H9 (cell line): ENCODE measurements around the gene LYSMD3. TPM values are rescaled to one million over a fixed set of nuclear protein-coding genes. Genes with fewer than 3 reads are reported as not detected.
A peak's percentile ranks its signal among the peaks of the same experiment; 100 is the strongest.

ENCODE experiments used
- DNase-seq: peaks from one replicate; pipeline ENCODE4 v3.0.0-alpha.2; 2017
- H2AFZ ChIP-seq: one replicate; pipeline ENCODE4 v1.6.1; 2013; ENCODE audit warnings: mild to moderate bottlenecking, low read length, control low read depth, moderate library complexity
- H2AK5ac ChIP-seq: 2 replicates; pipeline ENCODE4 v1.6.1; 2013; ENCODE audit warnings: low read length, control low read depth, mixed read lengths; ENCODE audit not compliant: insufficient read length
- H2BK120ac ChIP-seq: one replicate; pipeline ENCODE4 v1.6.1; 2013; ENCODE audit warnings: low read depth, mild to moderate bottlenecking, low read length, control low read depth, inconsistent platforms; ENCODE audit not compliant: poor library complexity, severe bottlenecking
- H2BK12ac ChIP-seq: 2 replicates; pipeline ENCODE4 v1.6.1; 2013; ENCODE audit warnings: low read length, control low read depth, mixed read lengths, low read depth; ENCODE audit not compliant: insufficient read length
- H2BK15ac ChIP-seq: 2 replicates; pipeline ENCODE4 v1.6.1; 2013; ENCODE audit warnings: low read depth, low read length, control low read depth
- H2BK20ac ChIP-seq: one replicate; pipeline ENCODE4 v1.6.1; 2013; ENCODE audit warnings: low read depth, mild to moderate bottlenecking, low read length, control low read depth, inconsistent platforms; ENCODE audit not compliant: poor library complexity, severe bottlenecking
- H2BK5ac ChIP-seq: 2 replicates; pipeline ENCODE4 v1.6.1; 2013; ENCODE audit warnings: low read length, control low read depth, mixed read lengths; ENCODE audit not compliant: insufficient read length
- H3K14ac ChIP-seq: 2 replicates; pipeline ENCODE4 v1.6.1; 2013; ENCODE audit warnings: low read length, control low read depth; ENCODE audit not compliant: insufficient read depth
- H3K18ac ChIP-seq: 2 replicates; pipeline ENCODE4 v1.6.1; 2013; ENCODE audit warnings: low read depth, mild to moderate bottlenecking, mixed read lengths, low read length, control low read depth; ENCODE audit not compliant: insufficient read length
- H3K23ac ChIP-seq: 2 replicates; pipeline ENCODE4 v1.6.1; 2013; ENCODE audit warnings: low read length, control low read depth, mixed read lengths, low read depth; ENCODE audit not compliant: insufficient read length
- H3K23me2 ChIP-seq: 2 replicates; pipeline ENCODE4 v1.6.1; 2013; ENCODE audit warnings: low read depth, mild to moderate bottlenecking, mixed read lengths, low read length, control low read depth; ENCODE audit not compliant: insufficient read length, poor library complexity, severe bottlenecking
- H3K27ac ChIP-seq: 2 replicates; pipeline ENCODE4 v1.5.1; 2013; ENCODE audit warnings: low read length, control low read depth, mixed read lengths, low read depth; ENCODE audit not compliant: insufficient read length
- H3K27me3 ChIP-seq: 2 replicates; pipeline ENCODE4 v1.6.1; 2013; ENCODE audit warnings: low read length, control low read depth, inconsistent platforms; ENCODE audit not compliant: insufficient read depth
- H3K4ac ChIP-seq: 2 replicates; pipeline ENCODE4 v1.6.1; 2013; ENCODE audit warnings: low read depth, mild to moderate bottlenecking, control low read depth, inconsistent platforms, low read length, moderate library complexity
- H3K4me1 ChIP-seq: 2 replicates; pipeline ENCODE4 v1.6.1; 2013; ENCODE audit warnings: low read length, control low read depth, inconsistent platforms; ENCODE audit not compliant: insufficient read depth
- H3K4me2 ChIP-seq: 2 replicates; pipeline ENCODE4 v1.6.1; 2013; ENCODE audit warnings: low read length, control low read depth, mixed read lengths; ENCODE audit not compliant: insufficient read length, insufficient read depth
- H3K56ac ChIP-seq: 2 replicates; pipeline ENCODE4 v1.6.1; 2013; ENCODE audit warnings: low read depth, mild to moderate bottlenecking, mixed read lengths, low read length, control low read depth; ENCODE audit not compliant: insufficient read length
- H3K79me1 ChIP-seq: 2 replicates; pipeline ENCODE4 v1.6.1; 2013; ENCODE audit warnings: low read depth, mild to moderate bottlenecking, moderate library complexity, low read length, control low read depth, inconsistent platforms; ENCODE audit not compliant: insufficient read depth, poor library complexity, severe bottlenecking
- H3K79me2 ChIP-seq: 2 replicates; pipeline ENCODE4 v1.6.1; 2013; ENCODE audit warnings: low read length, control low read depth, inconsistent platforms; ENCODE audit not compliant: insufficient read depth
- H3K9ac ChIP-seq: 2 replicates; pipeline ENCODE4 v1.6.1; 2013; ENCODE audit warnings: low read length, control low read depth, mixed read lengths; ENCODE audit not compliant: insufficient read length; ENCODE audit errors: extremely low read depth
- H3K9me3 ChIP-seq: one replicate; pipeline ENCODE4 v1.6.1; 2013; ENCODE audit warnings: low read depth, low read length, inconsistent platforms; ENCODE audit not compliant: control insufficient read depth
- H3T11ph ChIP-seq: one replicate; pipeline ENCODE4 v1.6.1; 2013; ENCODE audit warnings: mild to moderate bottlenecking, low read length, control low read depth, inconsistent platforms
- H4K20me1 ChIP-seq: one replicate; pipeline ENCODE4 v1.6.1; 2013; ENCODE audit not compliant: control insufficient read depth, insufficient read length, insufficient read depth
- H4K5ac ChIP-seq: 2 replicates; pipeline ENCODE4 v1.6.1; 2013; ENCODE audit warnings: low read depth, mild to moderate bottlenecking, mixed read lengths, low read length, control low read depth; ENCODE audit not compliant: insufficient read length
- H4K8ac ChIP-seq: replicated peaks from 2 replicates; pipeline ENCODE4 v1.6.1; 2013; ENCODE audit warnings: low read length, control low read depth, mixed read lengths, low read depth; ENCODE audit not compliant: insufficient read length
- H4K91ac ChIP-seq: 2 replicates; pipeline ENCODE4 v1.6.1; 2013; ENCODE audit warnings: low read depth, mild to moderate bottlenecking, moderate library complexity, mixed read lengths, low read length, control low read depth; ENCODE audit not compliant: insufficient read length
- H3K27ac Mint-ChIP-seq, 3 experiments: 2 replicates in 2 of 3; 3 replicates in 1 of 3; pipeline ENCODE4 v1.8.0; 2020 to 2021; ENCODE audit warnings: mixed read lengths in 3 of 3, mild to moderate bottlenecking in 1 of 3, moderate library complexity in 1 of 3
- H3K27me3 Mint-ChIP-seq: 2 replicates; pipeline ENCODE4 v1.8.0; 2021; ENCODE audit warnings: low read depth, mild to moderate bottlenecking, moderate library complexity, mixed read lengths
- H3K36me3 Mint-ChIP-seq, 3 experiments: 2 replicates in 2 of 3; 3 replicates in 1 of 3; pipeline ENCODE4 v1.8.0; 2020 to 2021; ENCODE audit warnings: low read depth in 3 of 3, mixed read lengths in 3 of 3; ENCODE audit not compliant: insufficient read depth in 1 of 3
- H3K4me1 Mint-ChIP-seq, 2 experiments: 2 replicates each; pipeline ENCODE4 v1.8.0; 2020; ENCODE audit warnings: mixed read lengths in 2 of 2
- H3K4me3 Mint-ChIP-seq, 2 experiments: 2 replicates in 1 of 2; 3 replicates in 1 of 2; pipeline ENCODE4 v1.8.0; 2020 to 2021; ENCODE audit warnings: mild to moderate bottlenecking in 2 of 2, mixed read lengths in 2 of 2, moderate library complexity in 1 of 2
- H3K9me3 Mint-ChIP-seq, 2 experiments: 2 replicates in 1 of 2; 3 replicates in 1 of 2; pipeline ENCODE4 v1.8.0; 2020; ENCODE audit warnings: mild to moderate bottlenecking in 2 of 2, mixed read lengths in 2 of 2, moderate library complexity in 1 of 2
- CTCF ChIP-seq: fragments of 200-600 bp; sonication (generic); conservative IDR thresholded peaks from 3 replicates; pipeline ENCODE4 v1.8.0; 2021; ENCODE audit warnings: antibody characterized with exemption, mild to moderate bottlenecking
- WGBS: extraction: QIAGEN DNeasy Blood & Tissue Kit; methylation state at CpG from one replicate; pipeline ENCODE4 v1.1.7; 2013; ENCODE audit warnings: missing lambda C conversion rate, low lambda C conversion rate, mixed read lengths; ENCODE audit not compliant: insufficient read length; ENCODE audit errors: extremely low coverage; 5-methylcytosine and 5-hydroxymethylcytosine counted together
- total RNA-seq: library from RNA; stranded (reverse); gene quantifications from 2 replicates; pipeline ENCODE4 v1.2.1, GENCODE V29; 2021

Gene LYSMD3
- total RNA-seq, 1 experiment from 2014 or later = 14.0 TPM

DNA sequence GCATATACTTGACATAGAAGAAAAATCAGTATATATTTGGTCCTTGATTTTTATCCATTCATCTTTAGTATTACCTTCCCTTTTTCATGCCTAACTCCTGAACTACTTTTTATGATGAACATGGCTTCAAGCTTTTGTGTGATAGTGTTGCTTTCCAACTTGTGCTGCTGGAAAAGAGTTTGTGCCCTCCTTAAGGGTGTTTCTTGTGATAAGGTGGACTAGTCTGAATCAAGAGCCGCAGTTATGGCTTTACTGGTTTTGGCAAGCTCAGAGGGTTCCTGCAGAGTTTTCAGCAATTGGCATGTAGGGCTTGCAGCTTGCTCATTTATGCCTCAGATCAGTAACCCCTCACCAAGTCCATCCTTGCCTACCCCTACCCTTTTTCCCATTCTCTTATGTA, 34.2 kb downstream of the LYSMD3 start:
- Mint-ChIP-seq H3K9me3 (no peaks in the 10 kb centered on the region), H3K4me3 (no peak overlapping the region), H3K27ac (peak overlapping the region in 2 of 3 experiments; percentile 48 to 74; a peak in 2 of 7 replicates), H3K4me1 (no peaks in the 10 kb centered on the region), H3K36me3 (peaks cover 48 to 68% (median 49%) of the 10 kb centered on the region in 3 experiments), H3K27me3 (no peaks in the 10 kb centered on the region)
- H3K27me3 ChIP-seq = no peaks in the 10 kb centered on the region
- no peak overlapping the region for H3T11ph ChIP-seq
- no peak overlapping the region for H3K14ac ChIP-seq
- H3K4ac ChIP-seq = no peak overlapping the region
- no peak overlapping the region for H3K18ac ChIP-seq
- no peaks in the 10 kb centered on the region for H4K20me1 ChIP-seq
- H2AK5ac ChIP-seq = no peak overlapping the region
- TF ChIP-seq CTCF = no peak
- H2BK20ac ChIP-seq = no peak overlapping the region
- no peak overlapping the region for H3K56ac ChIP-seq
- H3K4me1 ChIP-seq = no peaks in the 10 kb centered on the region
- no peak overlapping the region for H2BK12ac ChIP-seq
- no peak overlapping the region for H3K4me2 ChIP-seq
- DNase-seq = no peak
- no peak overlapping the region for H3K23ac ChIP-seq
- H2AFZ ChIP-seq = no peak overlapping the region
- no peak overlapping the region for H4K5ac ChIP-seq
- no peaks in the 10 kb centered on the region for H3K9me3 ChIP-seq
- H3K27ac ChIP-seq = no peak overlapping the region
- no peak overlapping the region for H2BK5ac ChIP-seq
- no CpG with 5 or more reads among the region's 1 CpG for WGBS
- H3K9ac ChIP-seq = no peak overlapping the region
- no peaks in the 10 kb centered on the region for H3K79me1 ChIP-seq
- no peak overlapping the region for H2BK120ac ChIP-seq
- no peak overlapping the region for H4K91ac ChIP-seq
- H3K79me2 ChIP-seq = no peaks in the 10 kb centered on the region
- H3K23me2 ChIP-seq = no peaks in the 10 kb centered on the region
- H4K8ac ChIP-seq = no peak overlapping the region
- H2BK15ac ChIP-seq = no peak overlapping the region
